GM12873 (cell line): ENCODE results near the gene P2RY8.

ENCODE experiments used
- TF ChIP-seq, protein P1 (sequence below): IDR thresholded peaks from 2 replicates; pipeline ENCODE4 v1.5.1; 2012; ENCODE audit warnings: low read depth, mild to moderate bottlenecking, moderate library complexity, low read length, control low read depth; ENCODE audit not compliant: insufficient read depth; ENCODE audit errors: missing control alignments

The P2RY8 gene

DNA sequence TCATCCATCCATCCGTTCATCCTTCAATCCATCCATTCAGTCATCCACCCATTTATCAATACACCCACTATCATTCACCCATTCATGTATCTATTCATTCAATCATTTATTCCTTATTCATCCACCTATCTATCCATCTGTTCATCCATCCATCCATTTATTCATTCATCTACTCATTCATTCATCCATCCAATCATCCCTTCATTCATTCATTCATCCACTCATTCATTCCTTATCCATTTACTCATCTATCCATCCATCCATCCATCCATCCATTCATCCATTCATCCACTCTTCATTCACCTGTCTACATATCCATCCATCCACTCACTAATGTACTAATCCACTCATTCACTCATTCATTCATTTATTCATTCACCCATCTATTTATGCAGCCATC is 9.5 kb downstream of the P2RY8 start:
- TF ChIP-seq, protein P1, sequence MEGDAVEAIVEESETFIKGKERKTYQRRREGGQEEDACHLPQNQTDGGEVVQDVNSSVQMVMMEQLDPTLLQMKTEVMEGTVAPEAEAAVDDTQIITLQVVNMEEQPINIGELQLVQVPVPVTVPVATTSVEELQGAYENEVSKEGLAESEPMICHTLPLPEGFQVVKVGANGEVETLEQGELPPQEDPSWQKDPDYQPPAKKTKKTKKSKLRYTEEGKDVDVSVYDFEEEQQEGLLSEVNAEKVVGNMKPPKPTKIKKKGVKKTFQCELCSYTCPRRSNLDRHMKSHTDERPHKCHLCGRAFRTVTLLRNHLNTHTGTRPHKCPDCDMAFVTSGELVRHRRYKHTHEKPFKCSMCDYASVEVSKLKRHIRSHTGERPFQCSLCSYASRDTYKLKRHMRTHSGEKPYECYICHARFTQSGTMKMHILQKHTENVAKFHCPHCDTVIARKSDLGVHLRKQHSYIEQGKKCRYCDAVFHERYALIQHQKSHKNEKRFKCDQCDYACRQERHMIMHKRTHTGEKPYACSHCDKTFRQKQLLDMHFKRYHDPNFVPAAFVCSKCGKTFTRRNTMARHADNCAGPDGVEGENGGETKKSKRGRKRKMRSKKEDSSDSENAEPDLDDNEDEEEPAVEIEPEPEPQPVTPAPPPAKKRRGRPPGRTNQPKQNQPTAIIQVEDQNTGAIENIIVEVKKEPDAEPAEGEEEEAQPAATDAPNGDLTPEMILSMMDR = no peak

DNA sequence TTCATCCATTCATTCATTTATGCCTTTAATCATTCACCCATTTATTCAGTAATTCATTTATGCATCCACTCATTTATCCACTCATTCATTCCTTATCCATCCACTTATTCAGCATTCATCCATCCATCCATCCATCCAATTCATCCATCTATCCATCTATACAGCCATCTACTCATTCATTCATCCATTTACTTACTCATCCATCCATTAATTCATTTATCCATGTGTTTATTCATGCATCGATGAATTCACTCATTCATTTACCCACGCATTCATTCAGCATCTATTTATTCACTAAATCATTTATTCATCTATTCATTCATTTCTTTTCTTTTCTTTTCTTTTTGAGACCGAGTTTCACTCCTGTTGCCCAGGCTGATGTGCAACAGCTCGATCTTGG is 10.4 kb downstream of the P2RY8 start:
- TF ChIP-seq, protein P1 = no peak

DNA sequence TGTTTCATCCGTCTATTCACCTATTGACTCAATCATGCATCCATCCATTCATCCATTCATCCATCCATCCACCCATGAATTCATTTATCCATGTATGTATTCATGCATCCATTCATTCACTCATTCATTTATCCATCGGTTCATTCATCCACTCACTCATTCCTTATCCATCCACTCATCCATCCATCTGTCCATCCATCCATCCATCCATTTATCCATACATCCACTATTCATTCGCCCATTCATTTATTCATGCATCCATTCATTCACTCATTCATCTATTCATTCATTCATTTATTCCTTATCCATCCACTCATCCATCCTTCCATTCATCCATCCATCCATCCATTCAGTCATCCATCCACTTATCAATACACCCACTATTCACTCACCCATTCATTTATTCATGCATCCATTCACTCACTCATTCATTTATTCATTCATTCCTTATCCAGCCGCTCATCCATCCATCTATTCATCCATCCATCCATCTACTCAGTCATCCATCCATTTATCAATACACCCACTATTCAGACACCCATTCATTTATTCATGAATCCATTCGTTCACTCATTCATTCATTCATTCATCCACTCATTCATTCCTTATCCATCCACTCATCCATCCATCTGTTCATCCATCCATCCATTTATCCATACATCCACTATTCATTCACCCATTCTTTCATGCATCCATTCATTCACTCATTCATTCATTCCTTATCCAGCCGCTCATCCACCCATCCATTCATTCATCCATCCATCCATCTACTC is 11.2 kb downstream of the P2RY8 start:
- TF ChIP-seq, protein P1 = no peak

DNA sequence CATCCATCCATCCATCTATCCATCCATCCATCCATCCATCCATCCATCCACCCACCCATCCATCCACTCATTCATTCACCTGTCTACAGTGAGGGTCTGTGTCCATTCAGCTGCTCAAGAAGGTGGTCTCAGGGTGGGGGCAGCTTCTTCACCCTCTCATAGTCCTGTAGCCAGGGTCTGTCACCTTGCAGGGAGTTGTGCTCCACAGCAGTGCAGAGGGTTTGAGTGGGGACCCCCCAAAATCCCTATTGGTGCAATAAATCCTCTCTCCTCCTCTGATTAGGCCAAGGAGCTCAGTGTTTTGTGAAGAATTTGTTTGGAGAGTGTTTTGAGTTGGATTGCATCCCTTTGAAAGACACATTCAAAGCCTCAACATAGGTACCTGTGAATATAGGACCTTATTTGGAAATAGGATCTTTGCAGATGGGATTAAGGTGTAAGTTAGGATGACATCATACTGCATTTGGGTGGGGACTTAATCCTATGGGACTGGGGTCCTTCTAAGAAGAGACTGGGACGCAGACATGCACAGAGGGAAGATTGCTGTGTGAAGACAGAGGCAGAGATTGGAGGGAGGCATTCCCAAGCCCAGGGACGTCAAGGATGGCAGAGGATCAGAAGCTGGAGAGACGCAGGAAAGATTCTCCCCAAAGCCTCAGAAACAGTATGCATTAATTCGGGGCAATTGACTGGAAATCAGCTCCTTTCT is 12.0 kb downstream of the P2RY8 start:
- TF ChIP-seq, protein P1 = no peak

DNA sequence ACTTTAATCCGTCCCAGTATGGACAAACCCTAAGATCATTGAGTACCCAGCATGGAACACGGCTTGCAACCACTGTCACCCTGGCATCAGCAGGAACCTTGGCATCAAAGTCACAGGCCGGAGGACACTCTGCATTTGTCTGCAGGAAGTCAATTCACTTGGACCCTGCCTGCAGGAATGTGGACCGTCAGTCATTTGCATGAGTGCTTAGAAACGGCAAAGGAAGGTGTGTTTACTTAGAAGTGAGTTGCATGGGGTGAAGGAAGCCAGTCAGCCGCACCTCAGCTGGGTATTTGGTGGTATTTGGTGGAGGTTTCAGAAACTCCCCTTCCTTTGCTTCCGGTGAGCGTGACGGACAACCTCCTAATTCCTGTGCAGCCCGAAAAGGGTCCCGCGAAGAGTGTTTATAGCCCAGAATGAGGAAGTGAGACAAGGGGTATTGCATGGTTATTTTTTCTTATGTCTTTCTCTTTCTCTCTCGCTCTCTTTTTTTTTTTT is 15.5 kb downstream of the P2RY8 start:
- TF ChIP-seq, protein P1 = no peak

DNA sequence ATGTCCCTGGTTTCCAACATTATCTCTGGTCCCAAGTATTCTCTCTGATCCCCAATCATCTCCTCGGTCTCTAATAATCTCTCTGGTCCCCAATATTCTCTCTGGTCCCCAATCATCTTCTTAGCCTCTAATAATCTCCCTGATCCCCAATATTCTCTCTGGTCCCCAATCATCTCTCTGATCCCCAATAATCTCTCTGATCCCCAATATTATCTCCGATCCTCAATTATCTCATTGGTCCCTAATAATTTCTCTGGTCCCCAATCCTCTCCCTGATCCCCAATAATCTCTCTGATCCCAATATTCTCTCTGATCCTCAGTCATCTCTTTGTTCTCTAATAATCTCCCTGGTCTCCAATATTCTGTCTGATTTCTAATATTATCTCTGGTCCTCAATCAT is 16.6 kb downstream of the P2RY8 start:
- TF ChIP-seq, protein P1 = no peak

DNA sequence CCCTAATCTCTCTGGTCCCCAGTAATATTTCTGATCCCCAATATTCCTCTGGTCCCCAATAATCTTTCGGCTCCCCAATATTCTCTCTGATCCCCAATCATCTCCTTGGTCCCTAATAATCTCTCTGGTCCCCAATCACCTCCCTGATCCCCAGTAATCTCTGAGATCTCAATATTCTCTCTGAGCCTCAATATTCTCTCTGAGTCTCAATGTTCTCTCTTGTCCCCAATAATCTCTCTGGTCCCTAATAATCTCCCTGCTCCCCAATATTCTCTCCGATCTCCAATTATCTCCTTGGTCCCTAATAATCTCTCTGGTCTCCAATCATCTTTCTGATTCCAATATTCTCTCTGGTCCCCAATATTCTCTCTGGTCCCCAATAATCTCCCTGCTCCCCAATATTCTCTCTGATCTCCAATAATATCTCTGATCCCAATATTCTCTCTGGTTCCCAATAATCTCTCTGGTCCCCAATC is 17.9 kb downstream of the P2RY8 start:
- TF ChIP-seq, protein P1 = no peak
